ENCODE data around the gene CHADL. TPM values are rescaled to one million over a fixed set of nuclear protein-coding genes. Genes with fewer than 3 reads are reported as not detected.

The CHADL gene
- total RNA-seq, 4 donors from 2014 or later: 5.9 to 12.6 (median 7.4) TPM

GRCh38 chr22:41241133-41241676, 474 bp upstream of the CHADL start:
- H3K4me3 ChIP-seq: no peak overlapping the region
- H3K9me3 ChIP-seq: no peaks in the 10 kb centered on the region
- no peak for ATAC-seq
- no peaks in the 10 kb centered on the region for H3K27me3 ChIP-seq
- peaks cover 0 to 12% of the 10 kb centered on the region in 2 donors for H3K36me3 ChIP-seq
- H3K27ac ChIP-seq: peak overlapping the region in 2 of 4 donors; percentile 61 to 67
- no peak for TF ChIP-seq EP300 (IDR thresholded peaks at IDR 0.05)
- TF ChIP-seq CTCF (IDR thresholded peaks at IDR 0.05): no peak
- TF ChIP-seq POLR2A (IDR thresholded peaks at IDR 0.05): no peak
- TF ChIP-seq POLR2AphosphoS5 (IDR thresholded peaks at IDR 0.05): no peak
- WGBS, 2 donors (ENCODE audit: low coverage in 1 of 2): 98 to 100% methylated on average over 3 to 5 of the region's 7 CpGs
- H3K4me1 ChIP-seq: peaks cover 0 to 28% (median 7%) of the 10 kb centered on the region in 3 donors

GRCh38 chr22:41239443-41240128, 1.1 kb downstream of the CHADL start:
- Histone ChIP-seq H3K9me3 (no peaks in the 10 kb centered on the region), H3K36me3 (no peaks in the 10 kb centered on the region), H3K27me3 (no peaks in the 10 kb centered on the region), H3K4me3 (peak overlapping the region in 1 of 2 donors; percentile 33), H3K27ac (peak overlapping the region in 3 of 4 donors; percentile 61 to 67 (median 62)), H3K4me1 (peaks cover 0 to 31% (median 7%) of the 10 kb centered on the region in 3 donors)
- WGBS, 2 donors (ENCODE audit: low coverage in 1 of 2): no CpG with 5 or more reads among the region's 16 CpGs
- no peak for ATAC-seq
- TF ChIP-seq CTCF (IDR thresholded peaks at IDR 0.05) (no peak), POLR2AphosphoS5 (IDR thresholded peaks at IDR 0.05) (no peak), EP300 (IDR thresholded peaks at IDR 0.05) (no peak), POLR2A (IDR thresholded peaks at IDR 0.05) (no peak)

GRCh38 chr22:41238570-41239442, 1.9 kb downstream of the CHADL start:
- Histone ChIP-seq H3K9me3 (no peaks in the 10 kb centered on the region), H3K27ac (peak overlapping the region in 3 of 4 donors; percentile 2 to 67 (median 61)), H3K4me1 (peaks cover 0 to 31% (median 7%) of the 10 kb centered on the region in 3 donors), H3K36me3 (no peaks in the 10 kb centered on the region), H3K27me3 (no peaks in the 10 kb centered on the region), H3K4me3 (peak overlapping the region in 1 of 2 donors; percentile 61)
- no peak for TF ChIP-seq POLR2AphosphoS5 (IDR thresholded peaks at IDR 0.05)
- no peak for TF ChIP-seq EP300 (IDR thresholded peaks at IDR 0.05)
- no peak for TF ChIP-seq POLR2A (IDR thresholded peaks at IDR 0.05)
- no peak for TF ChIP-seq CTCF (IDR thresholded peaks at IDR 0.05)
- WGBS, 2 donors (ENCODE audit: low coverage in 1 of 2): 83 to 100% methylated on average over 1 to 7 of the region's 32 CpGs
- no peak for ATAC-seq

- Histone ChIP-seq H3K9me3 (no peaks in the 10 kb centered on the region), H3K27ac (peak overlapping the region in 3 of 4 donors; percentile 18 to 60 (median 50)), H3K36me3 (no peaks in the 10 kb centered on the region), H3K4me3 (peak overlapping the region; percentile 20 to 61), H3K4me1 (peaks cover 0 to 31% (median 7%) of the 10 kb centered on the region in 3 donors), H3K27me3 (no peaks in the 10 kb centered on the region)
- TF ChIP-seq EP300 (IDR thresholded peaks at IDR 0.05) (no peak), CTCF (IDR thresholded peaks at IDR 0.05) (peak in 3 of 4 experiments; percentile 57 to 72 (median 58))
- ATAC-seq: peak; percentile 77
- whole genome bisulfite sequencing, 2 donors (ENCODE audit: low coverage in 1 of 2): no CpG with 5 or more reads among the region's 97 CpGs
These were observed 2.8 kb downstream of the CHADL start for GRCh38 chr22:41237707-41238569.
